ENCODE data around the gene TFEC. TPM values are rescaled to one million over a fixed set of nuclear protein-coding genes. Genes with fewer than 3 reads are reported as not detected.

TFEC gene
- polyA plus RNA-seq, 2 of the 4 experiments (the other 2 are of a cell fraction), result 0.05 to 0.13 TPM

DNA sequence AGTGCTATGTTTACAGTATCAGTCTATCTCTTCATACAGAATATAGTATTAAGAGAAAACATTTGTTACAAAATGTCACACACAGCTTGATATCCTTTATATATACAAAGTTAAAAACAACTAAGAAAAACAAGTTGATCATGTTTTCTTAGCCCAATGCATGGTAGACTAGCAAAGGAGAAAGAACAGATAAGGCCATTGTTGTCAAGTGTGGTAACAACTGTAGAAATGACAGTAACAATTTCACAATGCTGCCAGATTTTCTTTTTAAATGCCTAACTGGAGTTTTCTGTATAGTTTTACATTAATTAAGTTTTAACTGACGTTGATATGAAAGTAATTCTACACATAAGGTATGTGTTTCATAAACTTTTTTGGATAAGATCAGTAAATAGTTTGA is 65.8 kb downstream of the TFEC start (continued):
- TF ChIP-seq RNF2 (IDR thresholded peaks at IDR 0.05; ENCODE audit: borderline replicate concordance, low read depth) (no peak), ZSCAN20 (CRISPR knock-in tag; IDR thresholded peaks at IDR 0.05) (no peak)

DNA sequence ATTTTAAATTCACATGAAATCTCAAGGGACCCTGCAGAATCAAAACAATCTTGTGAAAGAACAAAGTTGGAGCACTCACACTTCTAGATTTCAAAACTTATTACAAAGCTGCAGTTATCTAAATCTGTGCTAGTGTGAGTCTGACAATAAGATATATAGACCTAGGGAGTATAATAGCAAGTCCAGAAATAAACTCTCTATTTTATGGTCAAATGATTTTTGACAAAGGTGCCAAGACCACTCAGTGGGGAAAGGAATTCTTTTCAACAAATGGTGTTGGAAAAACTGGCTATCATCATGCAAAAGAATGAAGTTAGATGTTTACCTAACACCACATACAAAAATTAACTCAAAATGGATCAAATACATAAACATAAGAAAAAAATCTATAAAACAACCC is 68.2 kb downstream of the TFEC start:
- TF ChIP-seq NPAS2 (CRISPR knock-in tag; IDR thresholded peaks at IDR 0.05; ENCODE audit: borderline replicate concordance) (no peak), MAFK (IDR thresholded peaks at IDR 0.05; ENCODE audit: partially characterized antibody) (no peak), HDAC2 (IDR thresholded peaks at IDR 0.05) (no peak), PHF8 (IDR thresholded peaks at IDR 0.05; ENCODE audit: borderline replicate concordance, low read depth) (no peak), ESRRA (IDR thresholded peaks at IDR 0.05; ENCODE audit: borderline replicate concordance, low read length) (no peak)
- TF ChIP-seq, protein P1, sequence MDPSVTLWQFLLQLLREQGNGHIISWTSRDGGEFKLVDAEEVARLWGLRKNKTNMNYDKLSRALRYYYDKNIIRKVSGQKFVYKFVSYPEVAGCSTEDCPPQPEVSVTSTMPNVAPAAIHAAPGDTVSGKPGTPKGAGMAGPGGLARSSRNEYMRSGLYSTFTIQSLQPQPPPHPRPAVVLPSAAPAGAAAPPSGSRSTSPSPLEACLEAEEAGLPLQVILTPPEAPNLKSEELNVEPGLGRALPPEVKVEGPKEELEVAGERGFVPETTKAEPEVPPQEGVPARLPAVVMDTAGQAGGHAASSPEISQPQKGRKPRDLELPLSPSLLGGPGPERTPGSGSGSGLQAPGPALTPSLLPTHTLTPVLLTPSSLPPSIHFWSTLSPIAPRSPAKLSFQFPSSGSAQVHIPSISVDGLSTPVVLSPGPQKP (IDR thresholded peaks at IDR 0.05; ENCODE audit: low read depth, low read length), result no peak
- TF ChIP-seq, protein P2, sequence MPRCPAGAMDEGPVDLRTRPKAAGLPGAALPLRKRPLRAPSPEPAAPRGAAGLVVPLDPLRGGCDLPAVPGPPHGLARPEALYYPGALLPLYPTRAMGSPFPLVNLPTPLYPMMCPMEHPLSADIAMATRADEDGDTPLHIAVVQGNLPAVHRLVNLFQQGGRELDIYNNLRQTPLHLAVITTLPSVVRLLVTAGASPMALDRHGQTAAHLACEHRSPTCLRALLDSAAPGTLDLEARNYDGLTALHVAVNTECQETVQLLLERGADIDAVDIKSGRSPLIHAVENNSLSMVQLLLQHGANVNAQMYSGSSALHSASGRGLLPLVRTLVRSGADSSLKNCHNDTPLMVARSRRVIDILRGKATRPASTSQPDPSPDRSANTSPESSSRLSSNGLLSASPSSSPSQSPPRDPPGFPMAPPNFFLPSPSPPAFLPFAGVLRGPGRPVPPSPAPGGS (IDR thresholded peaks at IDR 0.05), result no peak
- no peak for ATAC-seq
- CTCF ChIA-PET, result no interaction called here
- no peaks in the 10 kb centered on the region for H3K4me1 ChIP-seq
- no peak overlapping the region for H3K4me3 ChIP-seq
- FAIRE-seq, result no peak
- H3K9me3 ChIP-seq, result no peaks in the 10 kb centered on the region; the same call in 2 of the 3 replicates
- H3K27ac ChIP-seq, result no peak overlapping the region
- POLR2A ChIA-PET, result no interaction called here
- no peak overlapping the region for H3K4me2 ChIP-seq
- DNase-seq (ENCODE audit: low read depth in 1 of 2, low spot score in 1 of 2), result no peak

DNA sequence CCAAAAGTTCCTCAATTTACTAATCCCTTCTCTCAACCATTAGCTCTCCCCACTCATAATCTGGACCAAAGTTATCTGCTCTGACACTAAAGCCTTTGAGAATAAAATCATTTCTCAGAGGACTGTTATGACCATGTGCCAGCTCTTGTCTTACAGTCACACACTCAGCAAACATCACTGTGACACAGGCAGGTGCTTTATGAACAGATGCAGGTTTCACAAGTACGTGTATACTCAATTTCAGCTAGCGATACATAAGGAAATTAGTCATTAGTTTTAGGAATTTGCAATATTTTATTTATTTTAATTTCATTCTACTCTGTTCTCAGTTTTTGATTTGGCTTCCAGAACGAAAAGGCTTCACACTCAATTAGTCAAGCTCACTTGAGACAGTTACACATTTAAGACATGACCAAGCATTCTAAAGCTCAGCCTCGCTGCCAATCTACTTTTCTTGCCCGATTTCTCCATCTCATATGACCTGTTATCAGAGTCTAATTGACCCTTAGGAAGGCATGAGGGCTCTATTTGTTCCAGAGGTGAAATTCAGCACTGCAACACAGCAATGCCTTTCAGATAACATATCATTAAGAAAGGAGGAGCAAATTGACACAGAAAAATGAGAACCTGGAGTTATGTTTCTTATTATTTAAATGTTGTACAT is 76.8 kb downstream of the TFEC start:
- POLR2A ChIA-PET, result no interaction called here

DNA sequence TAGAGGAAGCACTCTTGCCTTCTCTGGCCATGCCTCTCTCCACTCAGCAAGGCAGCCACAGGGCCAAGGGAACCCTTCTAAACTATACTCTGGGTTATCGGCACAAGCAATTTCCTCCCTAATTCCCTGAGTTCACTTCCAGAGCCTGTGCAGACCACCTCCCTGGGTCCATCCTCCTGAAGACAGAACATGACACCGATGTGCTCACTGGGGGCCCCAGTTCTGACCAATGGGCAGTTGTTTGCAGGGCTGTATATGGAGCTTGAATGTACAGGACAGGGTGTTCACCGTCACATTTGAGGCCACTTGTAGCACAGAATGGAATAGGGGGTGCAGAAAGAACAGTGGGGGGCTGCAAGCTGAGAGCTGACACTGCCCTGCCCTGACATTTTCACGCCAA is 77.7 kb downstream of the TFEC start:
- no peak overlapping the region for H3K4me3 ChIP-seq
- H3K4me2 ChIP-seq, result no peak overlapping the region
- ATAC-seq (0 out of 6 replicates have a peak, but pooled peaks of 1 of the 2 experiments have one; percentile 24), DNase-seq (ENCODE audit: low read depth in 1 of 2, low spot score in 1 of 2) (no peak), FAIRE-seq (no peak)
- POLR2A ChIA-PET, result no interaction called here
- TF ChIP-seq MAZ (IDR thresholded peaks at IDR 0.05; ENCODE audit: borderline replicate concordance, low read depth, low read length) (no peak), CEBPB (IDR thresholded peaks at IDR 0.05) (no peak), ZFP36 (IDR thresholded peaks at IDR 0.05; ENCODE audit: borderline replicate concordance, partially characterized antibody) (no peak), NR3C1 (IDR thresholded peaks at IDR 0.05) (no peak), RNF2 (IDR thresholded peaks at IDR 0.05; ENCODE audit: borderline replicate concordance, low read depth) (no peak), POLR2AphosphoS2 (conservative IDR thresholded peaks at IDR 0.05; ENCODE audit: low read length) (no peak), JUNB (IDR thresholded peaks at IDR 0.05) (no peak), KDM1A (IDR thresholded peaks at IDR 0.05; ENCODE audit: low read depth) (no peak), NPAS2 (CRISPR knock-in tag; IDR thresholded peaks at IDR 0.05; ENCODE audit: borderline replicate concordance) (no peak), ESRRA (IDR thresholded peaks at IDR 0.05; ENCODE audit: borderline replicate concordance, low read length) (no peak), TP53 (CRISPR knock-in tag; IDR thresholded peaks at IDR 0.05) (no peak), FOSB (CRISPR knock-in tag; IDR thresholded peaks at IDR 0.05) (no peak)
- no peak overlapping the region for H3K27ac ChIP-seq
- 44% methylated on average over 4 of the region's 4 CpGs for WGBS (ENCODE audit: missing lambda C conversion rate)
- no peaks in the 10 kb centered on the region for H3K4me1 ChIP-seq
- no peaks in the 10 kb centered on the region for H3K9me3 ChIP-seq
- CTCF ChIA-PET, result no interaction called here

More for the DNA sequence above, 76.8 kb downstream of the TFEC start:
- no peak for FAIRE-seq
- Histone ChIP-seq H3K9me3 (no peaks in the 10 kb centered on the region), H3K4me3 (no peak overlapping the region), H3K27ac (no peak overlapping the region), H3K4me2 (no peak overlapping the region), H3K4me1 (no peaks in the 10 kb centered on the region)
- no peak for DNase-seq (ENCODE audit: low read depth in 1 of 2, low spot score in 1 of 2)
- CTCF ChIA-PET, result no interaction called here
- no peak for ATAC-seq
- no peak for TF ChIP-seq KDM1A (IDR thresholded peaks at IDR 0.05; ENCODE audit: low read depth)
- WGBS (ENCODE audit: missing lambda C conversion rate), result 22% methylated on average over 5 of the region's 5 CpGs

Measured in A549 (cell line).